HepG2 (cell line): Measurements from ENCODE around the gene MICB. TPM values are rescaled to one million over a fixed set of nuclear protein-coding genes. Genes with fewer than 3 reads are reported as not detected.

Experiments
- ISX ChIP-seq: sonication (generic); formaldehyde crosslinking; conservative IDR thresholded peaks from 2 replicates; pipeline ENCODE4 v1.5.0; 2020; ENCODE audit warnings: missing genetic modification reagents
- JUNB ChIP-seq: sonication (generic); formaldehyde crosslinking; IDR thresholded peaks from 2 replicates; pipeline ENCODE4 v1.8.0; 2022; ENCODE audit warnings: missing genetic modification reagents, mild to moderate bottlenecking, borderline replicate concordance
- KDM2A ChIP-seq: sonication (generic); formaldehyde crosslinking; IDR thresholded peaks from 2 replicates; pipeline ENCODE4 v1.4.0; 2020; ENCODE audit warnings: low read depth, missing genetic modification reagents, borderline replicate concordance
- MEIS1 ChIP-seq: sonication (generic); formaldehyde crosslinking; IDR thresholded peaks from 2 replicates; pipeline ENCODE4 v1.9.0; 2021; ENCODE audit warnings: mild to moderate bottlenecking, missing genetic modification reagents, moderate library complexity, borderline replicate concordance
- MTA1 ChIP-seq: sonication (generic); formaldehyde crosslinking; IDR thresholded peaks from 2 replicates; pipeline ENCODE4 v1.4.0; 2020; ENCODE audit warnings: missing genetic modification reagents, mild to moderate bottlenecking, borderline replicate concordance
- NFYB ChIP-seq: sonication (generic); formaldehyde crosslinking; IDR thresholded peaks from 2 replicates; pipeline ENCODE4 v1.4.0; 2020; ENCODE audit warnings: missing genetic modification reagents
- NRL ChIP-seq: sonication (generic); formaldehyde crosslinking; IDR thresholded peaks from 2 replicates; pipeline ENCODE4 v1.5.0; 2020; ENCODE audit warnings: missing genetic modification reagents, mild to moderate bottlenecking, moderate library complexity, borderline replicate concordance
- PPARG ChIP-seq: conservative IDR thresholded peaks from 2 replicates; pipeline ENCODE4 v1.6.1; 2016; ENCODE audit warnings: missing biosample characterization, missing genetic modification reagents
- PRDM10 ChIP-seq: sonication (generic); formaldehyde crosslinking; IDR thresholded peaks from 2 replicates; pipeline ENCODE4 v1.4.0; 2020; ENCODE audit warnings: low read depth, missing genetic modification reagents
- RFXAP ChIP-seq: sonication (generic); formaldehyde crosslinking; IDR thresholded peaks from 2 replicates; pipeline ENCODE4 v1.4.0; 2020; ENCODE audit warnings: missing genetic modification reagents, borderline replicate concordance
- YEATS4 ChIP-seq: sonication (generic); formaldehyde crosslinking; IDR thresholded peaks from 2 replicates; pipeline ENCODE4 v1.4.0; 2020; ENCODE audit warnings: missing genetic modification reagents, borderline replicate concordance
- ZBTB26 ChIP-seq: IDR thresholded peaks from 2 replicates; pipeline ENCODE4 v1.6.1; 2016; ENCODE audit warnings: missing compliant biosample characterization, missing genetic modification reagents, borderline replicate concordance
- ZNF350 ChIP-seq: sonication (generic); formaldehyde crosslinking; IDR thresholded peaks from 2 replicates; pipeline ENCODE4 v1.4.0; 2020; ENCODE audit warnings: mild to moderate bottlenecking, low read depth, missing genetic modification reagents, borderline replicate concordance
- ZNF44 ChIP-seq: sonication (generic); formaldehyde crosslinking; IDR thresholded peaks from 2 replicates; pipeline ENCODE4 v1.5.1; 2020; ENCODE audit warnings: mild to moderate bottlenecking, missing genetic modification reagents
- ZSCAN31 ChIP-seq: sonication (generic); formaldehyde crosslinking; IDR thresholded peaks from 2 replicates; pipeline ENCODE4 v1.5.0; 2020; ENCODE audit warnings: low read depth, mild to moderate bottlenecking, missing genetic modification reagents
- ZSCAN9 ChIP-seq: IDR thresholded peaks from 2 replicates; pipeline ENCODE4 v1.6.1; 2016; ENCODE audit warnings: borderline replicate concordance
- polyA plus RNA-seq, 8 experiments: library from polyadenylated mRNA; depleted of rRNA in 3 of 8; stranded (reverse) in 7 of 8; unstranded in 1 of 8; fragments of >200 nt; fragmentation: Illumina TruSeq in 4 of 8; extraction: Trizol in 4 of 8; gene quantifications; 2 replicates each; pipeline versions ENCODE4 v1.2.1 to v1.2.3, GENCODE V29; 2011 to 2016; ENCODE audit warnings: low read depth in 4 of 8, missing spikeins in 1 of 8, mixed read lengths in 1 of 8; ENCODE audit not compliant: insufficient read depth in 1 of 8
- total RNA-seq, 5 experiments: library from RNA; depleted of rRNA; stranded (reverse); fragments of >200 nt; fragmentation: Illumina TruSeq; extraction: Trizol; gene quantifications; 2 replicates each; pipeline ENCODE4 v1.2.3, GENCODE V29; 2016; ENCODE audit warnings: low read depth in 1 of 5
- TF ChIP-seq, protein P1 (sequence below): sonication (generic); formaldehyde crosslinking; IDR thresholded peaks from 2 replicates; pipeline ENCODE4 v1.9.0; 2022; ENCODE audit warnings: missing genetic modification reagents, mild to moderate bottlenecking, borderline replicate concordance
- TF ChIP-seq, protein P2 (sequence below): sonication (generic); formaldehyde crosslinking; IDR thresholded peaks from 2 replicates; pipeline ENCODE4 v1.5.0; 2020; ENCODE audit warnings: missing genetic modification reagents

MICB gene
- total and polyA plus RNA-seq, 2 of the 13 experiments (the other 11 are each of a cell fraction or from before 2014, with no cell fraction given) = 12.5 to 12.8 TPM

GRCh38 chr6:31462964-31463870, 34.7 kb upstream of the MICB start (continued):
- TF ChIP-seq PRDM10 (CRISPR knock-in tag) = no peak
- peak; percentile 73; the same call in 1 of the 2 replicates for TF ChIP-seq NRL (CRISPR knock-in tag)
- 0 out of 2 replicates have a peak, but pooled peaks have one; percentile 34 for TF ChIP-seq ZNF44
- TF ChIP-seq PPARG (CRISPR knock-in tag) = 0 out of 2 replicates have a peak, but pooled peaks have one; percentile 3
- TF ChIP-seq, protein P1, sequence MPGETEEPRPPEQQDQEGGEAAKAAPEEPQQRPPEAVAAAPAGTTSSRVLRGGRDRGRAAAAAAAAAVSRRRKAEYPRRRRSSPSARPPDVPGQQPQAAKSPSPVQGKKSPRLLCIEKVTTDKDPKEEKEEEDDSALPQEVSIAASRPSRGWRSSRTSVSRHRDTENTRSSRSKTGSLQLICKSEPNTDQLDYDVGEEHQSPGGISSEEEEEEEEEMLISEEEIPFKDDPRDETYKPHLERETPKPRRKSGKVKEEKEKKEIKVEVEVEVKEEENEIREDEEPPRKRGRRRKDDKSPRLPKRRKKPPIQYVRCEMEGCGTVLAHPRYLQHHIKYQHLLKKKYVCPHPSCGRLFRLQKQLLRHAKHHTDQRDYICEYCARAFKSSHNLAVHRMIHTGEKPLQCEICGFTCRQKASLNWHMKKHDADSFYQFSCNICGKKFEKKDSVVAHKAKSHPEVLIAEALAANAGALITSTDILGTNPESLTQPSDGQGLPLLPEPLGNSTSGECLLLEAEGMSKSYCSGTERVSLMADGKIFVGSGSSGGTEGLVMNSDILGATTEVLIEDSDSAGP = peak; percentile 38; the same call in 1 of the 2 replicates
- no peak for TF ChIP-seq ZSCAN31 (CRISPR knock-in tag)
- peak; percentile 30; the same call in 1 of the 2 replicates for TF ChIP-seq ZBTB26 (CRISPR knock-in tag)
- TF ChIP-seq ISX (CRISPR knock-in tag) = no peak
- no peak for TF ChIP-seq JUNB
- TF ChIP-seq RFXAP (CRISPR knock-in tag) = peak; percentile 100
- 0 out of 2 replicates have a peak, but pooled peaks have one; percentile 36 for TF ChIP-seq MEIS1
- no peak for TF ChIP-seq ZSCAN9
- TF ChIP-seq YEATS4 (CRISPR knock-in tag) = peak; percentile 64; the same call in 1 of the 2 replicates
- TF ChIP-seq NFYB (CRISPR knock-in tag) = peak; percentile 93
- 0 out of 2 replicates have a peak, but pooled peaks have one; percentile 36 for TF ChIP-seq KDM2A
- TF ChIP-seq MTA1 = 0 out of 2 replicates have a peak, but pooled peaks have one; percentile 37
- peak; percentile 82; the same call in 1 of the 2 replicates for TF ChIP-seq ZNF350 (CRISPR knock-in tag)
- TF ChIP-seq, protein P2, sequence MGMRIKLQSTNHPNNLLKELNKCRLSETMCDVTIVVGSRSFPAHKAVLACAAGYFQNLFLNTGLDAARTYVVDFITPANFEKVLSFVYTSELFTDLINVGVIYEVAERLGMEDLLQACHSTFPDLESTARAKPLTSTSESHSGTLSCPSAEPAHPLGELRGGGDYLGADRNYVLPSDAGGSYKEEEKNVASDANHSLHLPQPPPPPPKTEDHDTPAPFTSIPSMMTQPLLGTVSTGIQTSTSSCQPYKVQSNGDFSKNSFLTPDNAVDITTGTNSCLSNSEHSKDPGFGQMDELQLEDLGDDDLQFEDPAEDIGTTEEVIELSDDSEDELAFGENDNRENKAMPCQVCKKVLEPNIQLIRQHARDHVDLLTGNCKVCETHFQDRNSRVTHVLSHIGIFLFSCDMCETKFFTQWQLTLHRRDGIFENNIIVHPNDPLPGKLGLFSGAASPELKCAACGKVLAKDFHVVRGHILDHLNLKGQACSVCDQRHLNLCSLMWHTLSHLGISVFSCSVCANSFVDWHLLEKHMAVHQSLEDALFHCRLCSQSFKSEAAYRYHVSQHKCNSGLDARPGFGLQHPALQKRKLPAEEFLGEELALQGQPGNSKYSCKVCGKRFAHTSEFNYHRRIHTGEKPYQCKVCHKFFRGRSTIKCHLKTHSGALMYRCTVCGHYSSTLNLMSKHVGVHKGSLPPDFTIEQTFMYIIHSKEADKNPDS (CRISPR knock-in tag) = 0 out of 2 replicates have a peak, but pooled peaks have one; percentile 46
